HG03097 (cell line): ENCODE results near the gene TOM1.

Source experiments
- ATAC-seq: cut with Tn5 transposase; IDR thresholded peaks from one replicate; pipeline ENCODE4 v1.9.1; 2021; ENCODE audit not compliant: unreplicated experiment, low FRiP score

Gene TOM1

GRCh38 chr22:35306350-35306967, 6.8 kb downstream of the TOM1 start:
- ATAC-seq, result no peak

- no peak for ATAC-seq
Measured at GRCh38 chr22:35307372-35307771, 7.7 kb downstream of the TOM1 start.

- ATAC-seq, result no peak
Measured at GRCh38 chr22:35307892-35308291, 8.2 kb downstream of the TOM1 start.

GRCh38 chr22:35308480-35309021, 8.9 kb downstream of the TOM1 start:
- peak; percentile 37 for ATAC-seq

GRCh38 chr22:35310556-35311550, 11.2 kb downstream of the TOM1 start:
- no peak for ATAC-seq

- ATAC-seq, result no peak
Measured at GRCh38 chr22:35311551-35311999, 11.9 kb downstream of the TOM1 start.

GRCh38 chr22:35312198-35313059, 12.7 kb downstream of the TOM1 start:
- no peak for ATAC-seq

- ATAC-seq, result no peak
Measured at GRCh38 chr22:35313311-35314121, 13.8 kb downstream of the TOM1 start.

GRCh38 chr22:35314161-35314942, 14.7 kb downstream of the TOM1 start:
- no peak for ATAC-seq

- ATAC-seq, result no peak
Measured at GRCh38 chr22:35315141-35315854, 15.6 kb downstream of the TOM1 start.

GRCh38 chr22:35315855-35316745, 16.4 kb downstream of the TOM1 start:
- no peak for ATAC-seq

- no peak for ATAC-seq
Measured at GRCh38 chr22:35316751-35317150, 17.1 kb downstream of the TOM1 start.

GRCh38 chr22:35317680-35318290, 18.1 kb downstream of the TOM1 start:
- ATAC-seq, result no peak

GRCh38 chr22:35318346-35319215, 18.9 kb downstream of the TOM1 start:
- ATAC-seq, result no peak

GRCh38 chr22:35319244-35319985, 19.7 kb downstream of the TOM1 start:
- ATAC-seq, result no peak
